Activated T-helper 2 cell treated with anti-CD3 and anti-CD28 coated beads, Interferon-gamma antibody, Interleukin-2, Interleukin-4, amounts not matched to agents 10 μg/mL and 5 μg/mL and 100 μg/mL, durations not matched to agents 14 hours and 24 hours and 36 hours (primary cell): ENCODE measurements around the gene RHOF. TPM values are rescaled to one million over a fixed set of nuclear protein-coding genes. Genes with fewer than 3 reads are reported as not detected.

Experiments
- DNase-seq: peaks from one replicate; pipeline ENCODE4 v3.0.0; 2021; ENCODE audit warnings: low spot score
- H3K27ac Mint-ChIP-seq: one replicate; pipeline ENCODE4 v1.8.0; 2021; ENCODE audit warnings: mixed read lengths
- H3K27me3 Mint-ChIP-seq: one replicate; pipeline ENCODE4 v1.8.0; 2021; ENCODE audit warnings: low read depth, mixed read lengths
- H3K36me3 Mint-ChIP-seq: one replicate; pipeline ENCODE4 v1.8.0; 2021; ENCODE audit warnings: low read depth, mixed read lengths
- H3K4me1 Mint-ChIP-seq: one replicate; pipeline ENCODE4 v1.8.0; 2021; ENCODE audit warnings: low read depth, mixed read lengths
- H3K4me3 Mint-ChIP-seq: one replicate; pipeline ENCODE4 v1.8.0; 2021; ENCODE audit warnings: low read depth, mild to moderate bottlenecking, moderate library complexity, mixed read lengths
- H3K9me3 Mint-ChIP-seq: one replicate; pipeline ENCODE4 v1.8.0; 2021; ENCODE audit warnings: mixed read lengths
- intact Hi-C: fragments of 100-400 bp; cut with micrococcal nuclease; formaldehyde crosslinking; loops from one replicate; pipeline ENCODE4 v1.15.1; 2023
- total RNA-seq: library from RNA; stranded (reverse); gene quantifications from 2 replicates; pipeline ENCODE4 v1.2.3, GENCODE V29; 2022

RHOF gene
- total RNA-seq, 1 donor from 2014 or later: 115 TPM

DNA sequence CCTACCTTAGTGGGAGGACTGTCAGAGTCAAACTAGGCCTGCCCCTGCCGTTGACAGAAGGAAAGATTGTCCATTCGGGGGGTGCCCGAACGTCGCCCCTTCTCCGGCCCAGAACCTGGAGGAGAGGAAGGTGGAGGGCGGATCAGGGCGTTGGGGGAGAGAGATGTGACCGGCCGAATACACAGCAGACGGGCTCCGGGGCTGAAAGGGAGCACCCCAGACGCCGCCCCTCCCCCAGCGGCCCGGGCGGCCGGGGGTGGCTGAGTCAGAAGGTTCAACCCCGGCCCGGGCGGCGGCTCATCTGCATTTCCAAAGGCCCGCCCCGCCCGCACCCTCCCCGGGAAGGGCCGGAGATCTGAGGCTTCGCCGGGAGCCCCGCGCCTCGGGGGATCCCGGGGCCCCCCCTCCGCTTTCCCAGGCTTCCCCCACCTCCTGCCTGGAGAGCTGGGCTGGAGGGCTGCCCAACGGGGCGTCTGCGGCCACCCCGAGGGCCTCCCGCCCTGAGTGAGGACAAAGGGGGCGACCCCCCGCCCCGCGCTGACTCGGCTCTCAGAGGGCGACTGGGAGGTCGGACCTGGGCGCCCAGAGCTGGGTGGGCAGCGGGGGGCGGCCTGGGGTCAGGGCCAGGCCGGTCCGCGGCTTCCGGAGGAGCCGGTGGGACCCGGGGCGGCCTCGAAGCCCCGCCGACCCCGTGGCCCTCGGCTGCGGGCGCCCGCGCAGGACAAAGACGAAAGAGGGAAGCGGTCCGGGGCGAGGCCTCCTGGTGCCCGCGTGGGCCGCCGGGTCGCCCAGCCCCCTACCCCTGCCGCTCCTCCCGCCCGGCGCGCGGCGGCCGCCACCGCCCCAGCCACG, 6.6 kb upstream of the RHOF start:
- Mint-ChIP-seq H3K27ac (peak overlapping the region; percentile 88), H3K27me3 (no peaks in the 10 kb centered on the region), H3K4me3 (peak overlapping the region; percentile 85), H3K4me1 (peaks cover 32% of the 10 kb centered on the region), H3K36me3 (peaks cover 56% of the 10 kb centered on the region), H3K9me3 (no peaks in the 10 kb centered on the region)
- DNase-seq: peak; percentile 75
- intact Hi-C loops: loop anchor here (1.0 to 10.0 kb wide), 3 partner anchors 88 to 705 kb away; partner anchors contain the start of genes PSMD9 and ZCCHC8

DNA sequence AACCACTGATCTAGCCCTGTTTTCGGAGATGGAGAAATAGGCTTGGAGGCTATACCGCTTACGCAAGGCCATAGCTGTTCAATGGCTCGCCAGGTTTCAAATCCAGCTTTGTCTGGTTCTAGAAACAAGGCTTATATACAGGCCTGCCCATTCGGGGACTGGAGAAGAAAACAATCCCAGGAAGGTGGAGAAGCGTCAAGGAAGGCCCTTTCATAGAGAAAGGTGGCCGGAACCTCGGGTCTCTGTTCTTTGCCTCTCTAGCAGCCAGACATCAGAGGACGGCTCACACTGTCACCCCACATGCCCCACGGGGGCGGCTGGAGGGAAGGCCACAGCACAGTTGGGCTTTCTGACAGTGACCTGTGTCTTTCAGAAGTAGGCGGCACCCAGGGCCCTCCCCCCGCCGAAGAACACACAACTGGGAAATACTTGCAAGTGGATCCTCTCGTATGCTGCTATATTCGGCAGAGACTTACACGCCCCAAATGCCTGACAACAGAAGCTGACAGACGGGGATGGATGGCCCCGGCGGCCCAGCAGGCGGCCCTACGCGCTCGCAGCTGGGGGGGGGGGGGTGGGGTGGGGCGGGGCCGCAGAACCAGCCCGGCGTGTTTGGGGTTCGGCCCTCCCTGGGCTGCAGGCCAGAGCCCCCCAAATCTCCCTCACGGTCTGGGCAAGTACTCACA, 5.8 kb upstream of the RHOF start:
- Mint-ChIP-seq H3K27me3 (no peaks in the 10 kb centered on the region), H3K36me3 (peaks cover 55% of the 10 kb centered on the region), H3K27ac (peak overlapping the region; percentile 88), H3K9me3 (no peaks in the 10 kb centered on the region), H3K4me1 (peaks cover 40% of the 10 kb centered on the region), H3K4me3 (peak overlapping the region; percentile 85)
- DNase-seq: peak; percentile 56
- intact Hi-C loops: loop anchor here (1.0 kb wide), 1 partner anchor 89 kb away; the partner anchor contains the start of gene PSMD9

GRCh38 chr12:121798787-121799155, 5.3 kb upstream of the RHOF start:
- H3K9me3 Mint-ChIP-seq: no peaks in the 10 kb centered on the region
- DNase-seq: no peak
- peaks cover 41% of the 10 kb centered on the region for H3K4me1 Mint-ChIP-seq
- peaks cover 54% of the 10 kb centered on the region for H3K36me3 Mint-ChIP-seq
- H3K27ac Mint-ChIP-seq: peak overlapping the region; percentile 86
- H3K27me3 Mint-ChIP-seq: no peaks in the 10 kb centered on the region
- intact Hi-C loops: loop anchor here (1.0 kb wide), 1 partner anchor 90 kb away; the partner anchor contains the start of gene PSMD9
- H3K4me3 Mint-ChIP-seq: peak overlapping the region; percentile 85

GRCh38 chr12:121797937-121798786, 4.7 kb upstream of the RHOF start:
- H3K4me1 Mint-ChIP-seq: peaks cover 41% of the 10 kb centered on the region
- H3K9me3 Mint-ChIP-seq: no peaks in the 10 kb centered on the region
- DNase-seq: no peak
- peak overlapping the region; percentile 79 for H3K27ac Mint-ChIP-seq
- H3K27me3 Mint-ChIP-seq: no peaks in the 10 kb centered on the region
- H3K36me3 Mint-ChIP-seq: peaks cover 54% of the 10 kb centered on the region
- intact Hi-C loops: no loop called here
- H3K4me3 Mint-ChIP-seq: peak overlapping the region; percentile 85

- no peaks in the 10 kb centered on the region for H3K9me3 Mint-ChIP-seq
- H3K4me1 Mint-ChIP-seq: peaks cover 39% of the 10 kb centered on the region
- peak overlapping the region; percentile 30 for H3K4me3 Mint-ChIP-seq
- H3K27ac Mint-ChIP-seq: peak overlapping the region; percentile 62
- intact Hi-C loops: no loop called here
- no peak for DNase-seq
- no peaks in the 10 kb centered on the region for H3K27me3 Mint-ChIP-seq
- H3K36me3 Mint-ChIP-seq: peaks cover 56% of the 10 kb centered on the region
These were observed 3.6 kb upstream of the RHOF start for GRCh38 chr12:121796855-121797751.

DNA sequence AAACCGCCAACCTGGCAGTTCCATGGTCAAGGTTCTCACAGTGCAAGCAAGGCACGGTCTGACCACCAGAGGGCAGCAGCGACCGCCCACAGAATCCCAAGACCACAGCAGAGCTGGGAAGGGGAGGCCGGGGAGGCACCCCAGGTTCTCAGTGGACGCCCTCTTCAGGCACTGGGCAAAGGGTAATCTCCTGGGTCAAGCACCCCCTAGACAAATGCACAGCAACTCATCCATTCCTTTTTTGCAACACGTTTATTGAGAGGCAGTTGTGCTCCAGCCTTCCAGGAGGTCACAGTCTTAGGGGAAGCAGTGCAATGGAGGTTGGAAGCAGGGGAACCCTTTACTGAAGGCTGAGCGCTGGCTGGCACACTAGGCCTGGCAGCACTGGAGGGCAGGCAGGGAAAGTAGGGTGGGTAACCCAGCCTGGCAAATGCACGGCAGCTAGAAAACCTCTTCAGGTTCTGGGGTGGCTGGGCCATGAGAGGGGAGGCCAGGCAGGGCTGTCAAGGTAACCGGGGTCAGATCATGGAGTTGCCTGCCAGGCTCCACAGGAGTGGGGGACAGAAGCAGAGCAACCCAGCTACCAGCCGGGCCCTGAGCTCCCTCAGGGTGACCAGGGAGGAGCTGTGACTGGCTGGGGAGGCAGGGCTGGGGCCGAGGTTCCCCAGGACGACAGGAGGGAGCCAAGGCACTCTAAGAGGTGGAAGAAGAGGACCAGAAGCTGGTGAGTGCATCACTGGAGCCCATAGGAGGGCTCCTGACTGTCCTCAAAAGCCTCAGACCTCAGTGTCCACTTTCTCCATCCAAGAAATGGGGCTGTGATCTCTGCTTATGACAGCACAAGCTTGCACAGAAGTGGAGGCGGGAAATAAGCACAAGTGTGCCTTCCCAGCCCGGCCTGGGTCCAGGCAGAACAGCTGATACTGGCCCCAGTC, 1.8 kb upstream of the RHOF start:
- intact Hi-C loops: loop anchor here (1.0 to 2.0 kb wide), 2 partner anchors 16 to 44 kb away; no protein-coding TSS in a partner anchor
- peak overlapping the region; percentile 77 for H3K4me3 Mint-ChIP-seq
- DNase-seq: peak; percentile 78
- H3K9me3 Mint-ChIP-seq: no peaks in the 10 kb centered on the region
- peaks cover 59% of the 10 kb centered on the region for H3K36me3 Mint-ChIP-seq
- no peaks in the 10 kb centered on the region for H3K27me3 Mint-ChIP-seq
- H3K4me1 Mint-ChIP-seq: peaks cover 50% of the 10 kb centered on the region
- peak overlapping the region; percentile 94 for H3K27ac Mint-ChIP-seq

DNA sequence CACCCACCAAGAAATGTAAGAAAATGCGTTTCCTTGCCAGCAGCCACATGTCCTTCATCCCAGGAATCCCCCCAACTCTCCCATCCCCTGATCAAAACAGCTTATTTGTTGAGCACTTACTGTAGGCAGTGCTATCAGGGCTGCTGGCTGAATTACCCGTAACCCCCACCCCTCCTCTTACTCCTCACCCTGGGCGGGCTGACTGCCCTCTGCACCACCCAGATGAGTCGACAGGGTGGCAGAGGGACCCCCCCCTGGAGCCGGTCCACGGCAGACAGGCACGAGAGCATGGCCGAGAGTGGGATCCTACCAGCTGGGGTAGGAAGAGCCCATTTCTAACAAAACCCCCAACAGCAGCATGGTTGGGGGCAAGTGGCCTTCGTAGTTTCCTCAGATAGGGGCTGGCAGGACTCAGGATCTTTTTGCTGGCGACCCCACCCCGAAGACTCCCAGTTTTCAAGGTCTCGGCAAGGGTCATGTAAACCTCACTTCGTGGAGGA, 1.1 kb upstream of the RHOF start:
- H3K27me3 Mint-ChIP-seq: no peaks in the 10 kb centered on the region
- intact Hi-C loops: loop anchor here (1.0 to 5.0 kb wide), 8 partner anchors 8 to 167 kb away; partner anchors contain the start of genes ORAI1, PSMD9 and TMEM120B
- H3K27ac Mint-ChIP-seq: peak overlapping the region; percentile 94
- H3K4me1 Mint-ChIP-seq: peaks cover 57% of the 10 kb centered on the region
- H3K36me3 Mint-ChIP-seq: peaks cover 66% of the 10 kb centered on the region
- no peaks in the 10 kb centered on the region for H3K9me3 Mint-ChIP-seq
- no peak for DNase-seq
- peak overlapping the region; percentile 84 for H3K4me3 Mint-ChIP-seq

- H3K4me3 Mint-ChIP-seq: peak overlapping the region; percentile 84
- intact Hi-C loops: loop anchor here (1.0 to 5.0 kb wide), 8 partner anchors 8 to 167 kb away; partner anchors contain the start of genes ORAI1, PSMD9 and TMEM120B
- peak overlapping the region; percentile 94 for H3K27ac Mint-ChIP-seq
- H3K9me3 Mint-ChIP-seq: no peaks in the 10 kb centered on the region
- H3K4me1 Mint-ChIP-seq: peaks cover 57% of the 10 kb centered on the region
- H3K27me3 Mint-ChIP-seq: no peaks in the 10 kb centered on the region
- peak; percentile 96 for DNase-seq
- H3K36me3 Mint-ChIP-seq: peaks cover 62% of the 10 kb centered on the region
These were observed 498 bp upstream of the RHOF start for GRCh38 chr12:121793838-121794533.

GRCh38 chr12:121792607-121793439, 665 bp downstream of the RHOF start:
- peak; percentile 60 for DNase-seq
- intact Hi-C loops: loop anchor here (1.0 to 5.0 kb wide), 3 partner anchors 11 to 166 kb away; partner anchors contain the start of genes ORAI1 and TMEM120B
- H3K4me1 Mint-ChIP-seq: peaks cover 54% of the 10 kb centered on the region
- peak overlapping the region; percentile 91 for H3K4me3 Mint-ChIP-seq
- peaks cover 61% of the 10 kb centered on the region for H3K36me3 Mint-ChIP-seq
- H3K27me3 Mint-ChIP-seq: no peaks in the 10 kb centered on the region
- no peaks in the 10 kb centered on the region for H3K9me3 Mint-ChIP-seq
- H3K27ac Mint-ChIP-seq: peak overlapping the region; percentile 76
